Colon (tissue), 2 donors: ENCODE data around the gene NR1I2.

Experiments
- FAIRE-seq: peaks from 2 replicates; lab custom pipeline; 2012; peaks lifted over from hg19 to GRCh38; lab: Jason Lieb, UNC
- donor health status: control.
- donor health status: control.

NR1I2 gene

GRCh38 chr3:119779731-119780383, 2.0 kb upstream of the NR1I2 start:
- FAIRE-seq = no peak

- FAIRE-seq = no peak
These were observed 559 bp downstream of the NR1I2 start for GRCh38 chr3:119782460-119782859.

- FAIRE-seq = no peak
These were observed 1.4 kb downstream of the NR1I2 start for GRCh38 chr3:119783255-119783654.

GRCh38 chr3:119783883-119784282, 2.0 kb downstream of the NR1I2 start:
- FAIRE-seq = no peak

- FAIRE-seq = no peak
These were observed 4.5 kb downstream of the NR1I2 start for GRCh38 chr3:119786409-119786808.

- FAIRE-seq = no peak
These were observed 8.5 kb downstream of the NR1I2 start for GRCh38 chr3:119790369-119790768.

- FAIRE-seq = no peak
These were observed 10.4 kb downstream of the NR1I2 start for GRCh38 chr3:119792270-119792669.

GRCh38 chr3:119794401-119794800, 12.5 kb downstream of the NR1I2 start:
- FAIRE-seq = no peak

GRCh38 chr3:119794971-119795612, 13.2 kb downstream of the NR1I2 start:
- no peak for FAIRE-seq

- no peak for FAIRE-seq
These were observed 13.9 kb downstream of the NR1I2 start for GRCh38 chr3:119795849-119796248.

- FAIRE-seq = no peak
These were observed 14.5 kb downstream of the NR1I2 start for GRCh38 chr3:119796368-119796767.

- FAIRE-seq = no peak
These were observed 14.9 kb downstream of the NR1I2 start for GRCh38 chr3:119796785-119797184.

GRCh38 chr3:119800844-119801243, 18.9 kb downstream of the NR1I2 start:
- no peak for FAIRE-seq

- no peak for FAIRE-seq
These were observed 26.3 kb downstream of the NR1I2 start for GRCh38 chr3:119808244-119808643.

GRCh38 chr3:119808843-119809242, 26.9 kb downstream of the NR1I2 start:
- no peak for FAIRE-seq

GRCh38 chr3:119809249-119810017, 27.5 kb downstream of the NR1I2 start:
- FAIRE-seq = no peak

GRCh38 chr3:119810018-119810435, 28.1 kb downstream of the NR1I2 start:
- FAIRE-seq = no peak

GRCh38 chr3:119812491-119813058, 30.7 kb downstream of the NR1I2 start:
- FAIRE-seq = no peak

GRCh38 chr3:119815716-119816115, 33.8 kb downstream of the NR1I2 start:
- FAIRE-seq = no peak

- FAIRE-seq = no peak
These were observed 35.2 kb downstream of the NR1I2 start for GRCh38 chr3:119817071-119817470.

GRCh38 chr3:119817583-119818363, 35.9 kb downstream of the NR1I2 start:
- FAIRE-seq = no peak

- FAIRE-seq = no peak
These were observed 37.0 kb downstream of the NR1I2 start for GRCh38 chr3:119818937-119819336.
